ENCODE results near the gene MRPL19. TPM values are rescaled to one million over a fixed set of nuclear protein-coding genes. Genes with fewer than 3 reads are reported as not detected.

The MRPL19 gene
- total and polyA plus RNA-seq, 2 of the 13 experiments (the other 11 are each of a cell fraction or from before 2014, with no cell fraction given): 43.2 to 163 TPM

- TF ChIP-seq ZNF282 (IDR thresholded peaks at IDR 0.05; ENCODE audit: partially characterized antibody) (no peak), BCL6 (CRISPR knock-in tag; IDR thresholded peaks at IDR 0.05) (0 out of 2 replicates have a peak, but pooled peaks have one; percentile 62), RAD21 (CRISPR knock-in tag; IDR thresholded peaks at IDR 0.05) (peak; percentile 67), ZMYM2 (CRISPR knock-in tag; IDR thresholded peaks at IDR 0.05) (no peak), ZNF543 (CRISPR knock-in tag; IDR thresholded peaks at IDR 0.05) (peak; percentile 80), MED8 (CRISPR knock-in tag; IDR thresholded peaks at IDR 0.05; ENCODE audit: insufficient replicate concordance) (peak; percentile 86), ZNF124 (CRISPR knock-in tag; IDR thresholded peaks at IDR 0.05) (peak; percentile 81; the same call in 1 of the 2 replicates), HOXA7 (CRISPR knock-in tag; IDR thresholded peaks at IDR 0.05) (no peak), HIC2 (CRISPR knock-in tag; IDR thresholded peaks at IDR 0.05; ENCODE audit: low read depth) (0 out of 2 replicates have a peak, but pooled peaks have one; percentile 69), MAX (IDR thresholded peaks at IDR 0.05) (peak; percentile 80; the same call in 1 of the 2 replicates)
- TF ChIP-seq, protein P1, sequence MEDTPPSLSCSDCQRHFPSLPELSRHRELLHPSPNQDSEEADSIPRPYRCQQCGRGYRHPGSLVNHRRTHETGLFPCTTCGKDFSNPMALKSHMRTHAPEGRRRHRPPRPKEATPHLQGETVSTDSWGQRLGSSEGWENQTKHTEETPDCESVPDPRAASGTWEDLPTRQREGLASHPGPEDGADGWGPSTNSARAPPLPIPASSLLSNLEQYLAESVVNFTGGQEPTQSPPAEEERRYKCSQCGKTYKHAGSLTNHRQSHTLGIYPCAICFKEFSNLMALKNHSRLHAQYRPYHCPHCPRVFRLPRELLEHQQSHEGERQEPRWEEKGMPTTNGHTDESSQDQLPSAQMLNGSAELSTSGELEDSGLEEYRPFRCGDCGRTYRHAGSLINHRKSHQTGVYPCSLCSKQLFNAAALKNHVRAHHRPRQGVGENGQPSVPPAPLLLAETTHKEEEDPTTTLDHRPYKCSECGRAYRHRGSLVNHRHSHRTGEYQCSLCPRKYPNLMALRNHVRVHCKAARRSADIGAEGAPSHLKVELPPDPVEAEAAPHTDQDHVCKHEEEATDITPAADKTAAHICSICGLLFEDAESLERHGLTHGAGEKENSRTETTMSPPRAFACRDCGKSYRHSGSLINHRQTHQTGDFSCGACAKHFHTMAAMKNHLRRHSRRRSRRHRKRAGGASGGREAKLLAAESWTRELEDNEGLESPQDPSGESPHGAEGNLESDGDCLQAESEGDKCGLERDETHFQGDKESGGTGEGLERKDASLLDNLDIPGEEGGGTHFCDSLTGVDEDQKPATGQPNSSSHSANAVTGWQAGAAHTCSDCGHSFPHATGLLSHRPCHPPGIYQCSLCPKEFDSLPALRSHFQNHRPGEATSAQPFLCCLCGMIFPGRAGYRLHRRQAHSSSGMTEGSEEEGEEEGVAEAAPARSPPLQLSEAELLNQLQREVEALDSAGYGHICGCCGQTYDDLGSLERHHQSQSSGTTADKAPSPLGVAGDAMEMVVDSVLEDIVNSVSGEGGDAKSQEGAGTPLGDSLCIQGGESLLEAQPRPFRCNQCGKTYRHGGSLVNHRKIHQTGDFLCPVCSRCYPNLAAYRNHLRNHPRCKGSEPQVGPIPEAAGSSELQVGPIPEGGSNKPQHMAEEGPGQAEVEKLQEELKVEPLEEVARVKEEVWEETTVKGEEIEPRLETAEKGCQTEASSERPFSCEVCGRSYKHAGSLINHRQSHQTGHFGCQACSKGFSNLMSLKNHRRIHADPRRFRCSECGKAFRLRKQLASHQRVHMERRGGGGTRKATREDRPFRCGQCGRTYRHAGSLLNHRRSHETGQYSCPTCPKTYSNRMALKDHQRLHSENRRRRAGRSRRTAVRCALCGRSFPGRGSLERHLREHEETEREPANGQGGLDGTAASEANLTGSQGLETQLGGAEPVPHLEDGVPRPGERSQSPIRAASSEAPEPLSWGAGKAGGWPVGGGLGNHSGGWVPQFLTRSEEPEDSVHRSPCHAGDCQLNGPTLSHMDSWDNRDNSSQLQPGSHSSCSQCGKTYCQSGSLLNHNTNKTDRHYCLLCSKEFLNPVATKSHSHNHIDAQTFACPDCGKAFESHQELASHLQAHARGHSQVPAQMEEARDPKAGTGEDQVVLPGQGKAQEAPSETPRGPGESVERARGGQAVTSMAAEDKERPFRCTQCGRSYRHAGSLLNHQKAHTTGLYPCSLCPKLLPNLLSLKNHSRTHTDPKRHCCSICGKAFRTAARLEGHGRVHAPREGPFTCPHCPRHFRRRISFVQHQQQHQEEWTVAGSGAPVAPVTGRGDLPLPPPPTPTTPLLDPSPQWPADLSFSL (CRISPR knock-in tag; IDR thresholded peaks at IDR 0.05): 0 out of 2 replicates have a peak, but pooled peaks have one; percentile 46
- TF ChIP-seq, protein P2, sequence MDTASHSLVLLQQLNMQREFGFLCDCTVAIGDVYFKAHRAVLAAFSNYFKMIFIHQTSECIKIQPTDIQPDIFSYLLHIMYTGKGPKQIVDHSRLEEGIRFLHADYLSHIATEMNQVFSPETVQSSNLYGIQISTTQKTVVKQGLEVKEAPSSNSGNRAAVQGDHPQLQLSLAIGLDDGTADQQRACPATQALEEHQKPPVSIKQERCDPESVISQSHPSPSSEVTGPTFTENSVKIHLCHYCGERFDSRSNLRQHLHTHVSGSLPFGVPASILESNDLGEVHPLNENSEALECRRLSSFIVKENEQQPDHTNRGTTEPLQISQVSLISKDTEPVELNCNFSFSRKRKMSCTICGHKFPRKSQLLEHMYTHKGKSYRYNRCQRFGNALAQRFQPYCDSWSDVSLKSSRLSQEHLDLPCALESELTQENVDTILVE (CRISPR knock-in tag; IDR thresholded peaks at IDR 0.05): 0 out of 2 replicates have a peak, but pooled peaks have one; percentile 14
- TF ChIP-seq, protein P3, sequence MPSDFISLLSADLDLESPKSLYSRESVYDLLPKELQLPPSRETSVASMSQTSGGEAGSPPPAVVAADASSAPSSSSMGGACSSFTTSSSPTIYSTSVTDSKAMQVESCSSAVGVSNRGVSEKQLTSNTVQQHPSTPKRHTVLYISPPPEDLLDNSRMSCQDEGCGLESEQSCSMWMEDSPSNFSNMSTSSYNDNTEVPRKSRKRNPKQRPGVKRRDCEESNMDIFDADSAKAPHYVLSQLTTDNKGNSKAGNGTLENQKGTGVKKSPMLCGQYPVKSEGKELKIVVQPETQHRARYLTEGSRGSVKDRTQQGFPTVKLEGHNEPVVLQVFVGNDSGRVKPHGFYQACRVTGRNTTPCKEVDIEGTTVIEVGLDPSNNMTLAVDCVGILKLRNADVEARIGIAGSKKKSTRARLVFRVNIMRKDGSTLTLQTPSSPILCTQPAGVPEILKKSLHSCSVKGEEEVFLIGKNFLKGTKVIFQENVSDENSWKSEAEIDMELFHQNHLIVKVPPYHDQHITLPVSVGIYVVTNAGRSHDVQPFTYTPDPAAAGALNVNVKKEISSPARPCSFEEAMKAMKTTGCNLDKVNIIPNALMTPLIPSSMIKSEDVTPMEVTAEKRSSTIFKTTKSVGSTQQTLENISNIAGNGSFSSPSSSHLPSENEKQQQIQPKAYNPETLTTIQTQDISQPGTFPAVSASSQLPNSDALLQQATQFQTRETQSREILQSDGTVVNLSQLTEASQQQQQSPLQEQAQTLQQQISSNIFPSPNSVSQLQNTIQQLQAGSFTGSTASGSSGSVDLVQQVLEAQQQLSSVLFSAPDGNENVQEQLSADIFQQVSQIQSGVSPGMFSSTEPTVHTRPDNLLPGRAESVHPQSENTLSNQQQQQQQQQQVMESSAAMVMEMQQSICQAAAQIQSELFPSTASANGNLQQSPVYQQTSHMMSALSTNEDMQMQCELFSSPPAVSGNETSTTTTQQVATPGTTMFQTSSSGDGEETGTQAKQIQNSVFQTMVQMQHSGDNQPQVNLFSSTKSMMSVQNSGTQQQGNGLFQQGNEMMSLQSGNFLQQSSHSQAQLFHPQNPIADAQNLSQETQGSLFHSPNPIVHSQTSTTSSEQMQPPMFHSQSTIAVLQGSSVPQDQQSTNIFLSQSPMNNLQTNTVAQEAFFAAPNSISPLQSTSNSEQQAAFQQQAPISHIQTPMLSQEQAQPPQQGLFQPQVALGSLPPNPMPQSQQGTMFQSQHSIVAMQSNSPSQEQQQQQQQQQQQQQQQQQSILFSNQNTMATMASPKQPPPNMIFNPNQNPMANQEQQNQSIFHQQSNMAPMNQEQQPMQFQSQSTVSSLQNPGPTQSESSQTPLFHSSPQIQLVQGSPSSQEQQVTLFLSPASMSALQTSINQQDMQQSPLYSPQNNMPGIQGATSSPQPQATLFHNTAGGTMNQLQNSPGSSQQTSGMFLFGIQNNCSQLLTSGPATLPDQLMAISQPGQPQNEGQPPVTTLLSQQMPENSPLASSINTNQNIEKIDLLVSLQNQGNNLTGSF (CRISPR knock-in tag; IDR thresholded peaks at IDR 0.05): peak; percentile 77; the same call in 1 of the 2 replicates
Observed at GRCh38 chr2:75646583-75647425, at the start of gene MRPL19 (continued).

Data from HepG2 (cell line).